Testis (tissue), 3 donors: ENCODE measurements around the gene DUSP2. TPM values are rescaled to one million over a fixed set of nuclear protein-coding genes. Genes with fewer than 3 reads are reported as not detected.

Experiments used
- DNase-seq: peaks from one replicate; pipeline ENCODE4 v3.0.0-alpha.2; 2019
- H3K27ac ChIP-seq, 2 donors: fragments of 200-600 bp; sonication (generic); one replicate each; pipeline ENCODE4 v1.5.1; 2019
- H3K27me3 ChIP-seq: fragments of 200-600 bp; sonication (generic); one replicate; pipeline ENCODE4 v1.5.1; 2019
- H3K36me3 ChIP-seq: fragments of 200-600 bp; sonication (generic); one replicate; pipeline ENCODE4 v1.5.1; 2017; ENCODE audit warnings: low read depth; ENCODE audit errors: missing control alignments
- H3K4me1 ChIP-seq: fragments of 200-600 bp; sonication (generic); one replicate; pipeline ENCODE4 v1.5.1; 2019
- H3K4me3 ChIP-seq, 2 donors: fragments of 200-600 bp; sonication (generic); one replicate each; pipeline ENCODE4 v1.5.1; 2017 to 2019
- H3K9me3 ChIP-seq: fragments of 200-600 bp; sonication (generic); one replicate; pipeline ENCODE4 v1.5.1; 2017
- POLR2A ChIP-seq: fragments of 450-650 bp; IDR thresholded peaks from one replicate; pipeline ENCODE4 v1.6.1; 2017; ENCODE audit warnings: antibody characterized with exemption, mild to moderate bottlenecking, moderate library complexity
- WGBS, 2 donors: methylation state at CpG; one replicate each; pipeline ENCODE4 v1.1.5; 2018; 5-methylcytosine and 5-hydroxymethylcytosine counted together
- intact Hi-C: fragments of 100-400 bp; cut with DNase I; formaldehyde crosslinking; loops from one replicate; pipeline ENCODE4 v1.15.1; 2023; ENCODE audit warnings: low total_unique reads
- polyA plus RNA-seq: library from polyadenylated mRNA; stranded (reverse); fragments of 350-450 nt; fragmentation: Illumina TruSeq; extraction: RNeasy Lipid Tissue Mini Kit (QIAGEN cat#74804); gene quantifications from one replicate; pipeline ENCODE4 v1.2.3, GENCODE V29; 2014; ENCODE audit warnings: low read depth, low replicate concordance; ENCODE audit not compliant: insufficient read depth
- total RNA-seq, 2 donors: library from RNA; depleted of rRNA; stranded (reverse); fragments of >200 nt; gene quantifications; one replicate each; pipeline ENCODE4 v1.2.3, GENCODE V29; 2016
- TF ChIP-seq, protein P1 (sequence below), 3 experiments: fragments of 450-650 bp in 2 of 3; fragments of 200-600 bp in 1 of 3; sonication (generic) in 1 of 3; IDR thresholded peaks; one replicate each; pipeline ENCODE4 v1.5.1; 2016 to 2019; ENCODE audit warnings: antibody characterized with exemption in 3 of 3, mild to moderate bottlenecking in 2 of 3, moderate library complexity in 1 of 3

The DUSP2 gene
- total and polyA plus RNA-seq, 3 donors from 2014 or later: 5.7 to 16.5 (median 6.3) TPM

DNA sequence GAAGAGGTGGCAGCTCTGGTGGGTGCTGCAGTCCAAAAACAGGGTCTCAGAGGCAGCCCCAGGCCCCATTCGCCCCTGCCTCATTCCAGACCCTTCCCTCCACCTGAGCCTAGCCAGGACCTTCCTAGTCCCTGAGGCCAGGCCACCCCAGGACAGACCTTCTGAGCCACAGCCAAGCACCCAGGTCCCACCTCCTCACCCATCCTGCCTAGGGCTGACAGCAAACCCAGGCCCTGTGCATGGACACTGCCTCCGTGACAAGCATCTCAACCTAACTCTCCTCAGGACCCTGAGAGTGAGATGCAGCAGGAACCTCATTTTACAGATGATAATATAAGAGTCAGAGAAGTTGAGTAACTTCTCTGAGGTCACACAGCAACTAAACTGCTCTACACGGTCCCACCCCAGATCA is 44.3 kb downstream of the DUSP2 start:
- DNase-seq: peak; percentile 9
- Histone ChIP-seq H3K27ac (no peak overlapping the region), H3K27me3 (no peaks in the 10 kb centered on the region), H3K4me3 (no peak overlapping the region), H3K9me3 (no peaks in the 10 kb centered on the region), H3K36me3 (no peaks in the 10 kb centered on the region), H3K4me1 (peaks cover 28% of the 10 kb centered on the region)
- intact Hi-C loops: no loop called here
- TF ChIP-seq POLR2A: no peak
- TF ChIP-seq, protein P1, sequence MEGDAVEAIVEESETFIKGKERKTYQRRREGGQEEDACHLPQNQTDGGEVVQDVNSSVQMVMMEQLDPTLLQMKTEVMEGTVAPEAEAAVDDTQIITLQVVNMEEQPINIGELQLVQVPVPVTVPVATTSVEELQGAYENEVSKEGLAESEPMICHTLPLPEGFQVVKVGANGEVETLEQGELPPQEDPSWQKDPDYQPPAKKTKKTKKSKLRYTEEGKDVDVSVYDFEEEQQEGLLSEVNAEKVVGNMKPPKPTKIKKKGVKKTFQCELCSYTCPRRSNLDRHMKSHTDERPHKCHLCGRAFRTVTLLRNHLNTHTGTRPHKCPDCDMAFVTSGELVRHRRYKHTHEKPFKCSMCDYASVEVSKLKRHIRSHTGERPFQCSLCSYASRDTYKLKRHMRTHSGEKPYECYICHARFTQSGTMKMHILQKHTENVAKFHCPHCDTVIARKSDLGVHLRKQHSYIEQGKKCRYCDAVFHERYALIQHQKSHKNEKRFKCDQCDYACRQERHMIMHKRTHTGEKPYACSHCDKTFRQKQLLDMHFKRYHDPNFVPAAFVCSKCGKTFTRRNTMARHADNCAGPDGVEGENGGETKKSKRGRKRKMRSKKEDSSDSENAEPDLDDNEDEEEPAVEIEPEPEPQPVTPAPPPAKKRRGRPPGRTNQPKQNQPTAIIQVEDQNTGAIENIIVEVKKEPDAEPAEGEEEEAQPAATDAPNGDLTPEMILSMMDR (IDR thresholded peaks at IDR 0.05): no peak
- 89 to 95% methylated on average over 3 of the region's 3 CpGs for WGBS, 2 donors

DNA sequence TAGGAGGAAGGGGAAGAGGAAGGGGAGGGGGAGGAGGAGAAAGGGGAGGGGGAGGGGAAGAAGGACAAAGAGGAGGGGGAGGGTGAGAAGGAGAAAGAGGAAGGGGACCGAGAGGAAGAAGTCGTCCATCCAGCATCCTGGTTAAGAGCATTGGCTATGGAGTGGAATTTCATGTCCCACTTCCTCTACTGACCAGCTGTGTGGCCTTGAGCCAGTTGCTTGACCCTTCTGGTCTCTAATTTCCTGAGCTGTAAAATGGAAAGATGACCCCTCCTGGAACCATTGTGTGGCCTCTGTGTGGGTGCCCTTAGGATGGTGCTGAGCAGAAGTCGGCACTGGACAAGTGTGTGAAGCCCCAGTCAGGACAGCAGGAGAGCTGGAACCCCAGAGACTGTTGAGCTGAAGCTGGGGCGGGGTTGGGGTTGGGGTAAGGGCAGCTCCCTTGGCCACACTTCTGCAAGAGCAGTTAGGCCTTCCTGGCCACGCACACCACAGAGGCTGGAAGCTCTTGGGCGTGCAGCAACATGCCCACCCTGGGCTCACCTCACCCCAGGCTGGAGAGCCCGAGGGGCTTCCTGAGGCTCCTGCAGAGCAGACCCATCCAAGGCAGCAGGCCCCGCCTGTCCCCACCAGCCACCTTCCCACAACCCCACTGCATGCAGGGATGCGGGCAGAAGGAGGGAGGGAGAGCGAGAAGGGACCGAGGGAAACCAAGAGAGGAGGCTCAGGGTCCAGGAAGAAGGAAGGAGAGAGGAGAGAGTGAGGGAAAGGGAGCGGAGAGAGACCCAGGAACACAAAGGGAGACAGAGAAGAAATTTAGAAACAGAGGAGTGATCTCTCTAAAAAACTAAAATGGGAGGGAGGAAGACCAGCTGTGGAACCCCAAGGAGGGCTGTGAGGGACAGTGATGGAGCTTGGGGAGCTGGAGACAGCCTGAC is 45.1 kb downstream of the DUSP2 start:
- H3K36me3 ChIP-seq: no peaks in the 10 kb centered on the region
- no peak overlapping the region for H3K27ac ChIP-seq
- H3K9me3 ChIP-seq: no peaks in the 10 kb centered on the region
- no peaks in the 10 kb centered on the region for H3K27me3 ChIP-seq
- no peak overlapping the region for H3K4me3 ChIP-seq
- intact Hi-C loops: no loop called here
- 73 to 76% methylated on average over 11 to 12 of the region's 12 CpGs for WGBS, 2 donors
- no peak for TF ChIP-seq POLR2A
- TF ChIP-seq, protein P1 (IDR thresholded peaks at IDR 0.05): no peak
- peak; percentile 7 for DNase-seq
- H3K4me1 ChIP-seq: peaks cover 28% of the 10 kb centered on the region

DNA sequence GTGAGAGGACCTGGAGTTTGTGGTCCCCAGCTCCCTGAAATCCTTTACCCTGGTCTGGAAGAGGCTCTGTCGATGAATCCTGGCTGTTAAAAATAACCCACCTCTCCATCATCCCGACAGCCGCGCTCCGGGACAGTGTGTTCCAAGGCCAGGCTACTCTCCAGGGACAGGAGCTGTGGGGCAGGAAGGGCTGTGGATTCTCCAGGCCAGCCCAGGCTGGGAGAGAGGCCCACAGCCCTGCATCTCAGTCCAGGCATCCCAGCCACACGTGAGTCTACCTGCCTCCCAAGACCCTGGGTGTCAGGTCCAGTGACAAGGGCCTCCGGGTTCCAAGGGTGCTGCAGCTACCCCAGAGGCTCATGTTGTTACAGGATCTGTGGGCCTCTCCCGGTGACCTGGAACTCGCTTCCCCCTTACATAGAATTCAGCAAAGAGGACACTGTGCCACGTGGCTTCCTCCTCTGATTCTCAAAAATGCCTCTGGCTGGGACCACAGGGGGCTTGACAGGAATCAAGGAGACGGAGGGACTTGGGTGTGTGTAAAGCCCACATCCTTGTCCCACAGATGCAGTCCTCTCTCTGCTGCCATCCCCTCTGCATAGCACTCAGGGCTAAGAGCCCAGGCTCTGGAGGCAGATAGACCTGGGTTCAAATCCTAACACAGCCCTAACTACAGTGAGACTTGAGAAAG is 46.2 kb downstream of the DUSP2 start:
- Histone ChIP-seq H3K27ac (peak overlapping the region; percentile 45 to 54), H3K36me3 (no peaks in the 10 kb centered on the region), H3K27me3 (no peaks in the 10 kb centered on the region), H3K9me3 (no peaks in the 10 kb centered on the region), H3K4me1 (peaks cover 28% of the 10 kb centered on the region), H3K4me3 (no peak overlapping the region)
- 37 to 42% methylated on average over 3 to 11 of the region's 11 CpGs for WGBS, 2 donors
- intact Hi-C loops: no loop called here
- DNase-seq: peak; percentile 61
- TF ChIP-seq, protein P1 (IDR thresholded peaks at IDR 0.05): no peak
- TF ChIP-seq POLR2A: no peak

DNA sequence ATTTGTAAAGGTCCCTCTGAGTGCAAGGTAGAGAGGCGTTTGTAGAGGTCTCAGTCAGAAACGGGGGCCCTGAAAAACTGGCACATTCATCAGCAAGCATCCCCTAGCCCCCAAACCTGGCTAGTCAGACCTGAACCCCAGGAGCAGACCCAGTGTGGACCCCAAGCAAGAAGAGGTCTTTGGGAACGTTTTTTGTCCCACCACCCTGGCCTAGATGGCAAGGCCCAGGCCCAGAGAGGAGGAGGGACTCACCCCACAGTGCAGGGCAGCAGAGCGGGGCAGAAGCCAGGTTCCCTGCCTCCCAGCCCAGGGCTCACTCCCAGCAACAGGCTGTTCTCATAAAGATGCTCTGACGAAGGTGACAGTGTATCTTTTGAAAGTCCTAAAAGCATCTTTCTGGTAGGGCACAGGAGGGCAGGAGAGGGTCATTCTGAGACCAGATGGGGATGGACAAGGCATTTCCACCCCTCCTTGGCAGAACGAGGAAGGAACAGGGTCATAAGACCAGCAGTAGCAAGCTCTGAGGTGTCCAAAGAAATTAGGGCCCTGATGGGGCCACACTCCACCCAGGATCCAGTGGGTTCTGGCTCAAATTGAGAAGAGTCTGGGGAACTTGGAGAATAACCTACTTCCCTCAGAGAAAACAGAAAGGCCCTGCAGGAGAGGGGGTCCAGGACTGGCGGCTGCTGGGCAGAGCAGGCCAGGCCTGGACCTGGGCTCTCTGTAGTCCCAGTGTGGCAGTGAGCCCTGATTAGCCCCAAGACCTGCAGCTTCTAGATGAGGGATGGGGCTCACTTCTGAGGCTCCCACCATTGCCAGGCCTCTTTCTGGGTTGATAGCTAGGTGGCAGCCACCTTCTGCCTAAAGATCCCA is 47.1 kb downstream of the DUSP2 start:
- H3K4me3 ChIP-seq: no peak overlapping the region
- peak; percentile 4 for DNase-seq
- no peaks in the 10 kb centered on the region for H3K36me3 ChIP-seq
- peaks cover 28% of the 10 kb centered on the region for H3K4me1 ChIP-seq
- TF ChIP-seq, protein P1 (IDR thresholded peaks at IDR 0.05): no peak
- TF ChIP-seq POLR2A: no peak
- no peaks in the 10 kb centered on the region for H3K27me3 ChIP-seq
- WGBS, 2 donors: 78 to 85% methylated on average over 7 of the region's 7 CpGs
- no peaks in the 10 kb centered on the region for H3K9me3 ChIP-seq
- intact Hi-C loops: no loop called here
- H3K27ac ChIP-seq: peak overlapping the region; percentile 45 to 54
